ENCODE results near the gene APP.

GRCh38 chr21:25906587-25906986, 264.0 kb downstream of the APP start:
- TF ChIP-seq, protein P1, sequence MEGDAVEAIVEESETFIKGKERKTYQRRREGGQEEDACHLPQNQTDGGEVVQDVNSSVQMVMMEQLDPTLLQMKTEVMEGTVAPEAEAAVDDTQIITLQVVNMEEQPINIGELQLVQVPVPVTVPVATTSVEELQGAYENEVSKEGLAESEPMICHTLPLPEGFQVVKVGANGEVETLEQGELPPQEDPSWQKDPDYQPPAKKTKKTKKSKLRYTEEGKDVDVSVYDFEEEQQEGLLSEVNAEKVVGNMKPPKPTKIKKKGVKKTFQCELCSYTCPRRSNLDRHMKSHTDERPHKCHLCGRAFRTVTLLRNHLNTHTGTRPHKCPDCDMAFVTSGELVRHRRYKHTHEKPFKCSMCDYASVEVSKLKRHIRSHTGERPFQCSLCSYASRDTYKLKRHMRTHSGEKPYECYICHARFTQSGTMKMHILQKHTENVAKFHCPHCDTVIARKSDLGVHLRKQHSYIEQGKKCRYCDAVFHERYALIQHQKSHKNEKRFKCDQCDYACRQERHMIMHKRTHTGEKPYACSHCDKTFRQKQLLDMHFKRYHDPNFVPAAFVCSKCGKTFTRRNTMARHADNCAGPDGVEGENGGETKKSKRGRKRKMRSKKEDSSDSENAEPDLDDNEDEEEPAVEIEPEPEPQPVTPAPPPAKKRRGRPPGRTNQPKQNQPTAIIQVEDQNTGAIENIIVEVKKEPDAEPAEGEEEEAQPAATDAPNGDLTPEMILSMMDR (IDR thresholded peaks at IDR 0.05): no peak
- no peak for TF ChIP-seq POLR2A (IDR thresholded peaks at IDR 0.05)

Measured in breast epithelium (tissue), 3 donors.